HG03175 (cell line): ENCODE data around the gene RNF6.
"Not testable (repeated sequence)": the region's sequence is repeated elsewhere in the genome, so short reads cannot be mapped to it uniquely, and the experiment has no call there.

Source experiments
- ATAC-seq: cut with Tn5 transposase; IDR thresholded peaks from one replicate; pipeline ENCODE4 v1.9.1; 2021; ENCODE audit warnings: mild to moderate bottlenecking, moderate library complexity; ENCODE audit not compliant: unreplicated experiment

The RNF6 gene

GRCh38 chr13:26221721-26222519 lies at the start of gene RNF6:
RNF6 (minus strand) TSS chr13:26222314; CDS start chr13:26219649, 2,665 bp downstream.
- peak; percentile 98 for ATAC-seq

- ATAC-seq: no peak
These were observed 48.6 kb upstream of the RNF6 start for GRCh38 chr13:26270707-26271106.

- ATAC-seq: no peak
These were observed 44.2 kb upstream of the RNF6 start for GRCh38 chr13:26266311-26266710.

- no peak for ATAC-seq
These were observed 40.0 kb upstream of the RNF6 start for GRCh38 chr13:26262156-26262555.

GRCh38 chr13:26259634-26260033 lies 37.5 kb upstream of the RNF6 start:
- no peak for ATAC-seq

GRCh38 chr13:26257049-26257448 lies 34.9 kb upstream of the RNF6 start:
- ATAC-seq: no peak

- no peak for ATAC-seq
These were observed 33.7 kb upstream of the RNF6 start for GRCh38 chr13:26255691-26256277.

- ATAC-seq: no peak
These were observed 33.0 kb upstream of the RNF6 start for GRCh38 chr13:26255115-26255514.

- ATAC-seq: peak; percentile 30
These were observed 32.5 kb upstream of the RNF6 start for GRCh38 chr13:26254583-26255111.

- ATAC-seq: peak; percentile 83
These were observed 31.9 kb upstream of the RNF6 start, which contains the start of gene CDK8 for GRCh38 chr13:26253787-26254582. CDK8 (plus strand) TSS chr13:26254129; CDS start chr13:26254642, 513 bp downstream.

- ATAC-seq: no peak
These were observed 31.2 kb upstream of the RNF6 start for GRCh38 chr13:26253262-26253786.

GRCh38 chr13:26252006-26252405 lies 29.9 kb upstream of the RNF6 start:
- not testable (repeated sequence) for ATAC-seq

- ATAC-seq: no peak
These were observed 27.4 kb upstream of the RNF6 start for GRCh38 chr13:26249551-26249950.

- no peak for ATAC-seq
These were observed 25.5 kb upstream of the RNF6 start for GRCh38 chr13:26247608-26248007.

GRCh38 chr13:26247011-26247410 lies 24.9 kb upstream of the RNF6 start:
- no peak for ATAC-seq

- ATAC-seq: no peak
These were observed 24.0 kb upstream of the RNF6 start for GRCh38 chr13:26246154-26246553.

- ATAC-seq: no peak
These were observed 14.2 kb upstream of the RNF6 start for GRCh38 chr13:26236296-26236695.

GRCh38 chr13:26230703-26231102 lies 8.6 kb upstream of the RNF6 start:
- no peak for ATAC-seq

- no peak for ATAC-seq
These were observed 7.0 kb upstream of the RNF6 start for GRCh38 chr13:26229080-26229615.

- no peak for ATAC-seq
These were observed 6.0 kb upstream of the RNF6 start for GRCh38 chr13:26228096-26228495.
